ENCODE results near the gene OAS2. TPM values are rescaled to one million over a fixed set of nuclear protein-coding genes. Genes with fewer than 3 reads are reported as not detected.

The OAS2 gene
- total RNA-seq, 2 donors from 2014 or later, result 35.4 to 45.3 TPM

DNA sequence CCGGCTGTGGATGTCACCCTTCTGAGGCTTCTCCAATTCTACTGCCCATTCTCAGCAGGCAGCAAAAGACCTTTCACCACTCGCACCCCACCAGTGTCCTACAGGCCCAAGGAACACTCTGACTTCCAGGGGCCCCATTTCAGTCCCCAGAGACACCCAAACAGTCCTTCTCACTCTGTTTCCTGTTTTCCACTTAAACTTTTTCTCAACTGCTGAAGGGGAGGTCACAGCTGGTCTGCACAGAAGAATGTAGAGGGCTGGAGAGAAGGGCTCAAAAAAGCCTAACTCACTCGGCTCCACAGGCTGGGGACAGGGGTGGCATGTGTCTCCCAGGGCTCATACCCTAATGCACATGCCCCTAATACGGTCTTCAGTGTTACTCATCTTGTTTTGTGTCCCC, 74.0 kb downstream of the OAS2 start:
- no peaks in the 10 kb centered on the region for H3K27me3 Mint-ChIP-seq
- H3K27ac Mint-ChIP-seq, result peak overlapping the region; percentile 72
- peaks cover 29% of the 10 kb centered on the region for H3K4me1 Mint-ChIP-seq

GRCh38 chr12:113054948-113055486, 76.7 kb downstream of the OAS2 start:
- H3K9me3 ChIP-seq (ENCODE audit: control insufficient read depth, low read length, poor library complexity, severe bottlenecking), result no peaks in the 10 kb centered on the region
- ATAC-seq (no peak), DNase-seq (no peak)
- H3K36me3 Mint-ChIP-seq (ENCODE audit: low read depth), result no peaks in the 10 kb centered on the region
- peak overlapping the region; percentile 63 for H3K4me3 Mint-ChIP-seq
- no peaks in the 10 kb centered on the region for H3K27me3 Mint-ChIP-seq
- peaks cover 27% of the 10 kb centered on the region for H3K4me1 Mint-ChIP-seq
- peak overlapping the region; percentile 6 for H3K27ac Mint-ChIP-seq

More for the DNA sequence above, 74.0 kb downstream of the OAS2 start:
- ATAC-seq (no peak), DNase-seq (no peak)
- no peaks in the 10 kb centered on the region for H3K36me3 Mint-ChIP-seq (ENCODE audit: low read depth)
- H3K4me3 Mint-ChIP-seq, result no peak overlapping the region
- no peaks in the 10 kb centered on the region for H3K9me3 ChIP-seq (ENCODE audit: control insufficient read depth, low read length, poor library complexity, severe bottlenecking)

GRCh38 chr12:113055594-113056380, 77.5 kb downstream of the OAS2 start:
- Mint-ChIP-seq H3K4me3 (peak overlapping the region; percentile 88), H3K27ac (peak overlapping the region; percentile 81)

DNA sequence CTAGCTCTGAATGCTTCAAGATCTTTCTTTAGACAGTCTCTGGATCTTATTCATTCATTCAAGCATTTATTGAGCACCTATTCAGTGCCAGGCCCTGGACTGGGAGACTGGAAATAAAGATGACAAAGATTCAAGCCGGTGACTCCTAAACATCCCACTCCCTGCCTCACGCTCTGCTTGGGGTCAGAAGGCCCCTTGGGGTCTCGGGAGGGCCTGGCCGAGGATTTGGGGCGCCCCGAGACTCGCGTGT, 78.0 kb downstream of the OAS2 start:
- H3K4me1 Mint-ChIP-seq, result peaks cover 25% of the 10 kb centered on the region
- H3K27ac Mint-ChIP-seq, result peak overlapping the region; percentile 81
- H3K9me3 ChIP-seq (ENCODE audit: control insufficient read depth, low read length, poor library complexity, severe bottlenecking), result no peaks in the 10 kb centered on the region
- peak overlapping the region; percentile 88 for H3K4me3 Mint-ChIP-seq
- H3K36me3 Mint-ChIP-seq (ENCODE audit: low read depth), result no peaks in the 10 kb centered on the region
- peak; percentile 3 for ATAC-seq
- H3K27me3 Mint-ChIP-seq, result no peaks in the 10 kb centered on the region
- no peak for DNase-seq

More at GRCh38 chr12:113055594-113056380, 77.5 kb downstream of the OAS2 start:
- Mint-ChIP-seq H3K27me3 (no peaks in the 10 kb centered on the region), H3K36me3 (ENCODE audit: low read depth) (no peaks in the 10 kb centered on the region), H3K4me1 (peaks cover 25% of the 10 kb centered on the region)
- ATAC-seq (no peak), DNase-seq (no peak)
- no peaks in the 10 kb centered on the region for H3K9me3 ChIP-seq (ENCODE audit: control insufficient read depth, low read length, poor library complexity, severe bottlenecking)

GRCh38 chr12:113056631-113057488, 78.5 kb downstream of the OAS2 start, which contains the start of gene DTX1:
TSS of gene DTX1 (plus strand) at chr12:113056730. CDS start at chr12:113058193, 1,463 bp downstream.
- Mint-ChIP-seq H3K4me1 (peaks cover 25% of the 10 kb centered on the region), H3K4me3 (peak within 1 kb of the TSS; percentile 88), H3K36me3 (ENCODE audit: low read depth) (no peaks in the 10 kb centered on the region), H3K27ac (peak within 1 kb of the TSS; percentile 81), H3K27me3 (no peaks in the 10 kb centered on the region)
- peak; percentile 70 for ATAC-seq
- no peaks in the 10 kb centered on the region for H3K9me3 ChIP-seq (ENCODE audit: control insufficient read depth, low read length, poor library complexity, severe bottlenecking)
- DNase-seq, result peak; percentile 21 to 26 (median 22)

DNA sequence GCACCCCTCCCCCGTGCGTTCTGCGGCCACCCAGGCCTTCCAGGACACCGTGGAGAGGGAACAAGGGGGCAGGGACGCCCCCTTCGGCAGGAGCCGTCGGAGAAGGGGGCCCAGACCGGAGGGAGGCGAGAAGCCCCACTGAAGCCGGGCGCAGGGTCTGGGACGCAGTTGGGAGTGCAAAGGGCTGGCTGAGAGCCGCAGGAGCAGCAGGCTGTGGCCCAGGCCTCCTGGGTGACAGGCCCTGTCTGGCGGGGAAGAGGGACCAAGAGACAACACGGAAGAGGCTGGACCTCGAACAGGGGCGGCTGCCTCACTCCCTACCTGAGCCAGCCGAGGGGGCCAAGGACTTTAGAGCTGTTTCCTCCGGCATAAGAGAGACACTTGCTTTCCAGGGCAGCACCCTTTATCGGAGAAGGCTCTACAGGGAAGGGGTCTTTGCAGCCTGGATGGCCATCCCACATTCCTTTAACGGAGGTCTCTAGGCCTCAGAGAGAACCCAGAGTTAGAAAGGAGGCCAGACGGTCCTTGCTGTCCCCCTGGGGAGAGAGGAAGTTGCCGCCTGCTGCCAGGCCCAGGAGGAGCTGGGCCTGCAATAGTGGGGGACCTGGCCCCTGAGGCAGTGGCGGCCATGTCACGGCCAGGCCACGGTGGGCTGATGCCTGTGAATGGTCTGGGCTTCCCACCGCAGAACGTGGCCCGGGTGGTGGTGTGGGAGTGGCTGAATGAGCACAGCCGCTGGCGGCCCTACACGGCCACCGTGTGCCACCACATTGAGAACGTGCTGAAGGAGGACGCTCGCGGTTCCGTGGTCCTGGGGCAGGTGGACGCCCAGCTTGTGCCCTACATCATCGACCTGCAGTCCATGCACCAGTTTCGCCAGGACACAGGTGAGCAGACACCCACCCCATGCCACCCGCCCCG, 79.5 kb downstream of the OAS2 start:
- H3K27me3 Mint-ChIP-seq, result no peaks in the 10 kb centered on the region
- H3K36me3 Mint-ChIP-seq (ENCODE audit: low read depth), result no peaks in the 10 kb centered on the region
- no peak overlapping the region for H3K4me3 Mint-ChIP-seq
- ATAC-seq, result no peak
- H3K4me1 Mint-ChIP-seq, result peaks cover 21% of the 10 kb centered on the region
- H3K9me3 ChIP-seq (ENCODE audit: control insufficient read depth, low read length, poor library complexity, severe bottlenecking), result no peaks in the 10 kb centered on the region
- DNase-seq, result no peak
- peak overlapping the region; percentile 32 for H3K27ac Mint-ChIP-seq

DNA sequence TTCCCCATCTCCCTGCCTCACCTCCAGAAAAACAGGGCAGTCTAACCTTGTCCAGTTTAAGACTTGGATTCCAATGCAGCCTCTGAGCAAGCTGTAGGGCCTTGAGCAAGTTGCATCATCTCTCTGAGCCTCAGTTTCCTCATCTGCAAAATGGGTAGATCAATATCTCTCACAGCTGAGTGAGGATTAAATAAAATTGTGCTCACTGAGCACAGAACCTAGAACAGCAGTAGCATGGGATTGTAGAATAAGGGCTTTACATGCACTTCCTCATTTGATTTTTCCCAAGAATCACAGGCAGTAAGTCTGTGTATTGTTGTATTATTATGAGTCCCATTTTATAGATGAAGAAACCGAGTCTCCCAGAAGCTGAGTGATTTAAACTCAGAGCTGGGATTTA, 80.2 kb downstream of the OAS2 start:
- peaks cover 17% of the 10 kb centered on the region for H3K4me1 Mint-ChIP-seq

DNA sequence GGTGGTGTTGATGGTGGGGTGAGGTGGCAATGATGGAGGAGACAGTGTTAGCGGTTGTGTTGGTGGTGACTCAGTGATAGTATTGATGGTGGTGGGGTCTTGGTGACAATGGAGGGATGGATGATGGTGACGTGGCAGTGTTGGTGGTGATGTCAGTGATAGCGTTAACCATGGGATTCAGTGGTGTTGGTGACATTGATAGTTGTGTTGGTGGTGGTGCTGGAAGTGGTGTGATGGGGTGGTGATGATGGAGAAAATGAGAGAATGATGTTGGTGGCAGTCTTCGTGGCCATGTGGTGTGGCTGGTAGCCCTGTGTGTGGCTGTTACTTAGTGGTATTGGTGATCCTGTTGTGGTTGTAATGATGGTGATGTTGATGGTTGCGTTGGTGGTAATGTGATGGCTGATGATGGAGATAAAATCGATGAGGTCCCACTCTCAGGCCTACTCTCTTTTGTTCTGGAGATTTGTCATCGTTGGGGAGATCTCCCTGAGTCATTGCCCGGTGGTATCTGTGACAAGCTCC, 80.8 kb downstream of the OAS2 start:
- Mint-ChIP-seq H3K4me1 (peaks cover 20% of the 10 kb centered on the region), H3K27me3 (no peaks in the 10 kb centered on the region), H3K27ac (no peak overlapping the region), H3K4me3 (no peak overlapping the region), H3K36me3 (ENCODE audit: low read depth) (no peaks in the 10 kb centered on the region)
- DNase-seq, result no peak
- peak; percentile 15 for ATAC-seq
- H3K9me3 ChIP-seq (ENCODE audit: control insufficient read depth, low read length, poor library complexity, severe bottlenecking), result no peaks in the 10 kb centered on the region

More for the DNA sequence above, 80.2 kb downstream of the OAS2 start:
- H3K9me3 ChIP-seq (ENCODE audit: control insufficient read depth, low read length, poor library complexity, severe bottlenecking), result no peaks in the 10 kb centered on the region
- Mint-ChIP-seq H3K4me3 (no peak overlapping the region), H3K27me3 (no peaks in the 10 kb centered on the region), H3K27ac (no peak overlapping the region), H3K36me3 (ENCODE audit: low read depth) (no peaks in the 10 kb centered on the region)
- DNase-seq (no peak), ATAC-seq (no peak)

DNA sequence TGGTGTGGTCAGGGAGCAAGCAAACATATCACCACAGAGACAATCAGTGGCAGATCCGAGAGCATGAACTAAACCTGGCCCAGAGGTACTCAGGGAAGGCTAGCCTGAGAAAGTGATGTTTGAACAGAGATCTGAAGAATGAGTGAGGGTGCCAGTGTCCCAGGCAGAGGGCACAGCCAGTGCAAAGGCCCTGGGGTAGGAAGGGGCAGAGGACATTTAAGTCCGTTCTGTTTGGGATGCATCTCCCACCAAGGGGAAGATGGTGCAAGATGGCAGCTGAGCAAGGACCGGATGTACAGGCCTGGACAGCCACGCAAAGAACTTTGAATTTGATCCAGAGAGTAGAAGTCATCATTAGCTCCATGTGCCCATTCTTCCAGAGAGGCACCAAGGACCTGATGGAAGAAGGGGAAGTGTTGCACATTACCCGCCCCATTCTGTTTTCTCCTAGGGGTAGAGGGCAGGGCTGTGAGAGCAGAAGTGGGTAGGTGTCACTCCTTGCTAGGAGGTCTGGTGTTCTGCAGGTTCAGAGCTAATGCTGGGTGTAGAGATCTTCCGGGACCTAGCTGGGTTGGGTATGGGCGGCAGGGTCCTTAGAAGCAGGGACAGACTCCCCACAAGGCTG, 82.1 kb downstream of the OAS2 start:
- ATAC-seq (no peak), DNase-seq (no peak)
- H3K4me1 Mint-ChIP-seq, result peaks cover 21% of the 10 kb centered on the region
- peak overlapping the region; percentile 41 for H3K4me3 Mint-ChIP-seq
- H3K9me3 ChIP-seq (ENCODE audit: control insufficient read depth, low read length, poor library complexity, severe bottlenecking), result no peaks in the 10 kb centered on the region
- H3K36me3 Mint-ChIP-seq (ENCODE audit: low read depth), result no peaks in the 10 kb centered on the region
- H3K27me3 Mint-ChIP-seq, result no peaks in the 10 kb centered on the region
- H3K27ac Mint-ChIP-seq, result no peak overlapping the region

DNA sequence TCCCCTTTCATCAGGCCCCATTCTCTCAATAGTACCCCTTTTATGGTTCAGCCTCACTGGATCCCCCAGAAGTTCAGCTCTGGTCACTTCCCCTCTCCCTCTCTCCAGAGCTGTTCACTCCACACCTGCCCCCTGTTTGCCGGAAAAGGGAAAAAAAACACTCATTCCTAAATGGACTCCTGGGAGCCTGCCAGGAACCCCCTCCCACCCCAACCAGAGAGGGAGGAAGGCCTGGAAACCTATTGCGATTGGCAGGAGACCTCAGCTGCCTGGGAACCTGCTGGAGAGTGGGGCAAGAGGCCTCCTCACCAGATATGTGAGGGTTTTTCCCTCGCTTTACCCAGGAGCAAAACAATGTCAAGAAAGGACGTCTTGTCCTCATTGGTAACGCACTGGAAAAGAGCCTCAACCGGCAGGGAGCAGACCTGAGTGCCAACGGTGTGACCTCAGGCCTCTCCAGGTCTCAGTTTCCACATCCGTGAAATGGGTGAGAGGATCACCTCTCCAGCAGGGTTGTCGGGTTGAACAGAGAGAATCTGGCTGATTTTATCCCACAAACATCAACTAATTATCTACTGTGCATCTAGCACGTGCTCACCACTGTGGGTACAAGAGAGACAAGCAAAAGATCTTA, 82.9 kb downstream of the OAS2 start:
- Mint-ChIP-seq H3K4me1 (peaks cover 24% of the 10 kb centered on the region), H3K27ac (no peak overlapping the region), H3K27me3 (no peaks in the 10 kb centered on the region), H3K4me3 (peak overlapping the region; percentile 58), H3K36me3 (ENCODE audit: low read depth) (no peaks in the 10 kb centered on the region)
- no peaks in the 10 kb centered on the region for H3K9me3 ChIP-seq (ENCODE audit: control insufficient read depth, low read length, poor library complexity, severe bottlenecking)
- no peak for ATAC-seq
- DNase-seq, result no peak

All from T-helper 17 cell (primary cell).